ENCODE data around the gene MIPEP.
A peak's percentile ranks its signal among the peaks of the same experiment; 100 is the strongest.

The MIPEP gene

DNA sequence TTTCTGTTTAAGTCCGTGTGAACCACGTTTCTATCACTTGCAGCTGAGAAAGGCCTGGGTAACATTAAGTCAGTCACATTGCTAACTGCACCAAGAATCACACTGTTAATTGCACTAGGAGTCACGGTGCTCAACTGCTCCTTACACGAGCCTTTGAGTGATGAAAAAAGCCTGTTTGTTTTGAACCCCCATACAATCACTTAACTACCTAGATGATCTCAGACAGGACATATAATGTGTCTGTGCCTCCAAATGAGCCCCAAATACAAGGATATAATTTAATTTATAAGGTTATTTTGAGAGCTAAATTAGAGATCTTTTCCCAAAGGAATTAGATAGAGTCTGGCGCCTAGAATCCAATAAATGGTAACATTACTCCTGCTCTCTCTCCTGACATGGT lies 84.1 kb downstream of the MIPEP start:
- no peak for FAIRE-seq

DNA sequence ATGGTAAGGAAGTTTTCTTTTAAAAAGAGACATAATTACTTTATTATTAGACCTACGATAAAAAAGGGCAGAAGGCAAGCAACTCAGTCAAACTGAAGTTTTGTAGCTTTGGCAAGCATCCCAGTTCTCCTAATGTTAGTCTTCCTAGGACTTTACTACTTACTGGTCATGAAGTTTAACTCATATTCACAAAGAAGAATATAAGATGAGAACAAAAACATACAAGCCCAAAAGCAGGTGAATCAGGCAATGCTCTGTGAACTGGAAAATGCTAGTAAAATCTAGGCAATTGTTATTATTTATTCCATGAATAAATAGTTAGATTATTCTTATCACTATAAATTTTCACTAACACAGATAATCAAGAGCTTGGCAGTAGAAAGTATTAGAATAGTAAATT lies 85.0 kb downstream of the MIPEP start:
- FAIRE-seq: no peak

- no peak for FAIRE-seq
Measured at GRCh38 chr13:23801141-23801540, 88.1 kb downstream of the MIPEP start.

GRCh38 chr13:23799945-23800344 lies 89.3 kb downstream of the MIPEP start:
- no peak for FAIRE-seq

DNA sequence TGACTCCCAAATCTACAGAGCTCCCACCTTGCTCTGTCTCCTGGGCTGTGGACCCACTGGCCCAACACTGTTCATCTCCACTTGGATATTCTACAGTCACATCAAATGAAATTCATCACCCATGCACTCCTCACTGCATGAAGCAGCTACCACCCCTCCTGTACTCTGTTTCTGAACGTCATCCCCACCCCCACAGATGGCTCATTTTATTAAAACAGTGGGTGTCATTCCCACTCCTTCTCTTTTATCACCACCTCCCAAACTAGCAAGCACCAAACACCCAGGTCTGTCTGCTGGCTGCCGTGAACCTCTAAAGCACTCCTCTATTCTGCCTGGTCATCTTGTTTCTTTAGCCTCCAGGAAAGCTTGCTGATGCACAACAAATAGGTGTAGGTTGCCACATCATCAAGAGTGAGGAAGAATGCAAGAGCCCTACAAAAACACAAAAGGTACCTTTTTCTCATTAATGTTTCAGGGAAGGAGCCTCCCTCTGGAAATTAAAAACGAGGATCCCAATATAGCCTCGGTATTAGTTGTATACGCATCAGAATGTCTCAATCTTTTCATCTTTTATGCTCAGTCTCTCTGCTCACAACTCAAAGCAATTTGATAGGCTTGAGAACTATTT lies 91.8 kb downstream of the MIPEP start:
- no peak for FAIRE-seq

DNA sequence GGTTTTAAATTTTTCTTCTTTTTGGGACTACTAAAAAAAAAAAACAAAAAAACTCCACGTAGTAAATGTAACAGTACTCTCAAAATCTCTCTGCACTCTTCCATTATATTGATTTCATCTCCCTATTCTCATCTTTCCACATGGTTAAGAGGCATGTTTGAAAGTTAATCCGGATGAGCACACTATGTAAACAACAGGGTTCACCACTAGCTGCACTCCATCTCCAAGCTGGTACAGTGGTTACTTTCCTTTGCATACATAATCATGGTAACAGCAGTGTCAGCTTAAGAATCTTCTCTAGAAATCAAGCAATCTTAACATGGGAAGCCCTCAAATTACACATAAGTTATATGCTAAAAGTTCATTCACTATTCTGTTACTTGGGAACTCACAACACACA lies 92.6 kb downstream of the MIPEP start:
- no peak for FAIRE-seq

DNA sequence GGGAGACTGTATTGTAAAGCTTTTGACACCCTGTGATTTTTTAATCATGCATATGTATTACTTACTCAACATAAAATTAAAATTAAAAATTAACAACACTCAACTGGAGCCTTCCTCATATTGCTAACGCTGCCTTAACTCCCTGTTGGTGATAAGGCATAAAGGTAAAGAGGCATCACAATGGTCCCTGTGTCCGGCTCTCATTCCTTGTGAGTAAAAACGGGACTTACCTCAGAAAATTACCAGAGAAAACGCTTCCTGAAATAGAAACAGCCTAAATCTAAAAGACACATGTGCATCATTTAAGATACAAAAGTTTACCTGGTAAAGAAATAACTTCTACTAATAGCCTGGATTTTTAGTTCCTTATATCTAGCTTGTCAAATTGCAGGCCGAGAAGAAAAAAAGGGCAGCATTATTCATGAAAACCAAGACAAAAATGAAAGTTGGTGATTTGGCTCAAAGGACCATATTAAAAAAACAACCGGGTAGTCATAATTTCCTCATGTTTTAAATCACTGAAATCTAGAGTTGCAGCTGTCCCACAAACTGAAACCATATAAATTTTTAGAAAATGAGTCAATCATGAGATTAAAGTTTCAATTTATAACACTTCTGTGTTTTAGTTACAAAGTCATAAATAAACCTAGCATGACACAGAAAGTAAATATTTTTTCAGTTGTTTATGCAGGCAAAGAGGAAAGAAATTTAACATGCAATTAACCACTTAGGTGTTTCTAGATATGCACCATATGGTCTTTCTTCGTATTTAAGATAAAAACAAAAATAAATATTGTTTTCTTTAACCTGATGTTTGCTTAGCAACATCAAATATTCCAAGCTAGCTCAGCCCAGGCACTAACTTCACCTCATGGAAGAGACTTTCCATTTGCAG lies 94.7 kb downstream of the MIPEP start:
- peak; percentile 58 for FAIRE-seq

GRCh38 chr13:23793711-23794110 lies 95.5 kb downstream of the MIPEP start:
- FAIRE-seq: no peak

GRCh38 chr13:23792680-23793079 lies 96.5 kb downstream of the MIPEP start:
- no peak for FAIRE-seq

DNA sequence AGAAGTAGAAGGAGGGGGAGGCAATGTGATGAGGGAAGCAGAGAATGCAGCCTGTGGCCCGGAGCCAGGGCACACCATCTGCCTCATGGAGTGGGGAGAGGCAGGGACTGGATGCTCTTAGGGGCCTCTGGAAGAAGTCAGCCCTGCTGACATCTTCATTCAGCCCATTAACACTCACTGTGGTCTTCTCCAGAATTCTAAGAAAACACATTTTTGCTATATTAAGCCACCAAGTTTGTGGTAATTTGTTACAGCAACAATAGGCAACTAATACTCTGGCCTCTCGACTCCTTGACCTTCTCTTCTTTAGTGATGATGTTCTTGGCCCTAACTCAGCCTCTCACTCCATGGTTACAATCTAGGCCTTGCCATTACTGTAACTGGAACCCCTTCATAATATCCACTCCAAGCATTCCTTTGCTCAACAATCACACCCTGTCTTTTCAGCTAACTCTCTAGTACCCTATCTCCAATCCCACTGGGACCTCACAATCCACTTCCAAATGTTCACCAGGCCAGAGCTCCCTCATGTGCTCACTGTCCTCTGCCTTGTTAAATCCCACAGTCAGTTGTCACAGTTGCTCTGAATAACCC lies 98.5 kb downstream of the MIPEP start:
- FAIRE-seq: no peak

GRCh38 chr13:23789576-23790346 lies 99.4 kb downstream of the MIPEP start:
- no peak for FAIRE-seq

GRCh38 chr13:23788459-23788858 lies 100.7 kb downstream of the MIPEP start:
- no peak for FAIRE-seq

DNA sequence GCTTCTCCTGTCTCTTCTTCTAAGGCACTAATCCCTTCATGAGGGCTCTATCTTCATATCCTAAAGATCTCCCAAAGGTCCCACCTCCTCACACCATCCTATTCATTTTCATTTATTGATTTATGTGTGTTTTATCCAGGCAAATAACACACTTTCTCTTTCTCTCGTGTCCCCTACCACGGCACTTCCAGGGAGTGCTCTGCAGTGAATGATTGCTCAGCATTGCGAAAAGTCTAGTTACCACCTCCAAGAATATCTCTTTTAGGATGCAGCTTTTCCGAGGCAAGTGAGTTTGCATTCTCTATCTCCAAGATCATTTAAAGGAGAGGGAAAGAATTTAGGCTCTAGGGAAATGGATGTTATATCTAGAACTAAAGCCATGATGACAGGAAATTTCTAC lies 101.7 kb downstream of the MIPEP start:
- no peak for FAIRE-seq

DNA sequence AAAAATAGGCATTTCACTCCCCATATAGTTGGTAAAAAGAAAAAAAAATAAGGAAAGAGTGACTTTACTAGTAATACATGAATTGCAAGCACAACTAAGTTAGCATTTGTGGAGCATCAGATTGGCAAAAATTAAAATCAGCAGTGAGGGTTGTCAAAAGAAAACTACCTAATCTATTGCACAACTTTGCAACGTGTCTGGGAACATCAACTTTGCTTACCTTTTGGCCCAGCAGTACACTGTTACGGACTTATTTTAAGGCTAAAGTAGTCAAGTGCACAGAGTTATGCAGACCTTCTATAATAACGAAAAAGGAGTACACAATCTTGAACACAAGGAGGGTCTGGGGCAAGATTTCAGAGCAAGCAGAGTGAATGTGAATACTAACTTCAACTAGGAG lies 102.6 kb downstream of the MIPEP start:
- FAIRE-seq: no peak

DNA sequence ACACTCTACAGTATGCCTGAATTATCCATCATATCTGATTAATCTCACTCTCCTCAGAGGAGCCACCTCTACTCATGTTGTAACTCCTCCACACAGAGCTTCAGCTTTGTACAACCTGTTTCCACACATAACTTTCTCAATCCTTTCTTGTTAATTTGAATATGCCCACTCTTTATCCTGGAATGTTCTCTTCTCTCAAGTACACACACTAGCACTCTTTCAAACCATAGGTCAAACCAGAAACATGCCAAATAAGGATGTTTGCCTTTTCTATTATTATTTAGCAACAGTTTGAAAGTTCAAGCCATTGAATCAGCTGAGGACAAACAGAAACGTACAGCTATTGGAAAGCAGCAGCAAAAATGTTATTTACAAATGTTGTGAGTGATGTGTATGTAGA lies 110.3 kb downstream of the MIPEP start:
- no peak for FAIRE-seq

DNA sequence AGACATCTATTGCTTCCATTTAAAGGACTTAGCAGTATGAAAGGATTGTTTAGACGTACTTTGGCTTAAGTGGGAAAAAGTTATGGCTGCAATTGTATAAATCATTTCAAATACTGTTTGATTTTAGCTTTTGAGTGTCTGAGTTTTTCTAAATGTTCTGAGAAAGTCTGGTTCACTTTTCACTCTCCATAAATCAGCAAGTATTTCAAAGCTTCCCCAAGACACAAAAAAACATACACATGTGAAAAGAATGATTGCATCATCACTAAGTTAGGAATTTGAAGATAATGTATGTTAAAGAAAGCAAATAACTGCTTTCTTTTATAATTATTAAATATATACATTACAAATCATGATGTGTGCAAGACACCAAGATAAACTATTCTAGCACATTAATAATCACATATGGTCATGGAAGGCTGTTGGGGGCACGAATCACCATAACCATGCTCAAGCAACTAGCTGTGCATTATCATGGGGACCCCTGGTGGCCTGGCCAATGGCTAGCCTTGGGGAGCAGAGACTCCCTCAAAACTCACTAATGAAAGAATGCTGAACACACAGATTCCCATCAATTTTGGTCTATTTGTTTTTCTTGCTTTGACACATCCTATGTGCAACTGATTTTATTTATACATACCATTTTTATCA lies 111.1 kb downstream of the MIPEP start:
- FAIRE-seq: no peak

DNA sequence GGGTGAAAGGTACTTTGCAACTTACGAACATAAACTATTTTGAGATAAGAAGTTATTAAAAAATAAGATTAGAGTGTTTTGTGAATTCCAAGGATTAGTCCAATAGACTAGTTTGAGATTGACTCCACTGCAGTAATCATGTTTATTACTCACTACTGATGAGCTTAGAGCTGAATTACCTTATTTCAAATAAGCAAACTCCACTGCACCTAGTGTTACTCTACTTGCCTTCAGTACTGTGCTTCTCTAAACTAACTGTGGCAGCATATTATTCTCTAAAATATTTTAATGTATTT lies 111.7 kb downstream of the MIPEP start:
- FAIRE-seq: no peak

DNA sequence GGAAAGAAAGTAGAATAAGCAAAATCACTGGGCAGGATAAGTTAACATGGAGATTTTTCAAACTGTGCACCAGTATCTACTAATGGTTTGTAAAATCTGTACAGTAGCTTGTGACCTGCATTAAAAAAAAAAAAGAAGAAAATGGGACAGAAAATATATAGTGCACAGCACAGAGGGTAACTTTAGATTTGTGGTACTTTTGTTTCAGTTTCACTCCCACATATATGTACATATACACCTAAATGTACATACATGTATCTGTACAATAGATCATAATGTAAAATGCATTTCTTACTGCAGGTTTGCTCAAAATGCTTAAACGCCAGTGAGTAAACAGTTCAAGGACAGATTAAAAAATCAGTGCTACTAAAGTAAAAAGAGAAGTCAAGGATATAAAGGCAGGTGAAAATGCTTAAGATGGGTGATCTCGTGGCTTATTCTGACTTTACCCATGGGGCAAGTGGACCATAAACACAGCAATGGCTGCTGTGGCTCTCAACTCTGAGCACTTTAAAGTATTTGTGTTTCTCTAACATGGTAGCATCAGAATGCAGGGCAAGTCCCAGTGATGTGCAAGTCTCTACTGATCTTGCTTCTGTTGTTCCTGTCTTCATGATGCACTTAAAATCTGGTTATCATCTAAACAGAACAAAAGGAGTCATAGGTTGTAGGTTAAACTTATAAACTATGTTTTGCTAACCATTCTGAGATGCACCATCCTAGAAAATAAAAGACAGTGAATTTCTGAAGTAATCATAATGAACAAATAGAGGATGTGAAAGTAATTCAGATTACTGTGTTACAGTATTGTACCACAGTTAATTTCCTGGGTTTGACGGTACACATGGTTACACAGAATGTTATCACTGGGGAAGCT lies 112.3 kb downstream of the MIPEP start:
- no peak for FAIRE-seq

- FAIRE-seq: no peak
Measured at GRCh38 chr13:23772717-23773116, 116.5 kb downstream of the MIPEP start.

DNA sequence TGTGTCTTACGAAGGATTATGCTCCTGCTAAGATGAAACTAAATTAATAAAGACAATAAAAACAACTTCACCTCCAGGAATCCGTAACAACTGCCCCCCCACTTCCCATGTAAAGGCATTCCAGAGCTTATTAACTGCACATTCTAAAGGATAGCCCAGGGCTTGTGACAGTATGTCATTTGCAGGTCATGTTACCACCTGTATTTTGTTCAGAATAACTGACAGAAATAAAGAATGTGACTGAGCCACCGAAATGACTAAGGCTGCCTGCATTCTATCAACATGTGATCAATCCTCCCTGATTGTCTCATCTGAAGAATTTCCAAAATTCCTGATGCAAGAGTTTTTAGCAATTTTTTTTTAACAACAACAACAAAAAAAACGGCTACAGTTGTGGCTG lies 117.2 kb downstream of the MIPEP start:
- FAIRE-seq: no peak

DNA sequence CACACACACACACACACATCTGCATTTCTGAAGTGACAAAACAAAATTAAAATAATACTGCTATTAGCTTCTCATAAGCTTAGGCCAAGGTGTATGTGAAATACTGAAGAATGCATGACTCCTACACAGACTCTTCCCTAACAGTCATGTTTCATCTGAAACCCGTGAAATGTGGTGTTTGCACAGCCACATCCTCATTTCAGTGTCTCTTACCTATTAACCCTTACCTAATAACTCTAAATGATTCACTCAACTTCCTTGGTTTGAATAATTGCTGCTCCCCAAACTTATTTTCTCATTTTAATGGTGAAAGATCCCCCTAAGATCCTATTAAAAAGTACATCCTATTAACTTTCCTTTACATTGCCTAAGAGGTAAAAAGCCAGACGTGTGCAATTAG lies 117.6 kb downstream of the MIPEP start:
- FAIRE-seq: no peak

DNA sequence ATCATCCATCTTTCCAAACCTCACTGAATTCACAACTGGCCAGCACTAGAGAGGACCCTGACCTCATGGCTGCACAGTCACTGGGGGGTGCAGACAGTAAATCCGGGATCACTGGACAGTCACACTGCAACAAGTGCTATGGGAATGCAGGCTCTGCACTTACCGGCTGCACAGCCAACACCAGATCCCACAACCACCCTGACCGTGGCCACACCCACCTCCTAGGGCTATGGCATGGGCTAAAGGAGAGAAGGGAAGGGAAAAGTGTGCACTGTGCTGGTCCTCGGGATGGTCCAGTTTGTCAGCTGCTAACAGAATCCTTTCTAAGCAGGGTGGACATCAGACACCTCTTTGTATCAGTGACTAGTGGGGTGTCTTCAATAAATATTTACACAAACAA lies 118.2 kb downstream of the MIPEP start:
- FAIRE-seq: no peak
